ENCODE results near the gene TRAF1.
"Not testable (repeated sequence)": the region's sequence is repeated elsewhere in the genome, so short reads cannot be mapped to it uniquely, and the experiment has no call there.

The TRAF1 gene, protein sequence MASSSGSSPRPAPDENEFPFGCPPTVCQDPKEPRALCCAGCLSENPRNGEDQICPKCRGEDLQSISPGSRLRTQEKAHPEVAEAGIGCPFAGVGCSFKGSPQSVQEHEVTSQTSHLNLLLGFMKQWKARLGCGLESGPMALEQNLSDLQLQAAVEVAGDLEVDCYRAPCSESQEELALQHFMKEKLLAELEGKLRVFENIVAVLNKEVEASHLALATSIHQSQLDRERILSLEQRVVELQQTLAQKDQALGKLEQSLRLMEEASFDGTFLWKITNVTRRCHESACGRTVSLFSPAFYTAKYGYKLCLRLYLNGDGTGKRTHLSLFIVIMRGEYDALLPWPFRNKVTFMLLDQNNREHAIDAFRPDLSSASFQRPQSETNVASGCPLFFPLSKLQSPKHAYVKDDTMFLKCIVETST

GRCh38 chr9:120926397-120926928, at the start of gene TRAF1:
Gene TRAF1, minus strand, starts transcription at chr9:120926796. Its CDS starts 721 bp downstream, at chr9:120926075.
- peak; percentile 42 for DNase-seq

DNA sequence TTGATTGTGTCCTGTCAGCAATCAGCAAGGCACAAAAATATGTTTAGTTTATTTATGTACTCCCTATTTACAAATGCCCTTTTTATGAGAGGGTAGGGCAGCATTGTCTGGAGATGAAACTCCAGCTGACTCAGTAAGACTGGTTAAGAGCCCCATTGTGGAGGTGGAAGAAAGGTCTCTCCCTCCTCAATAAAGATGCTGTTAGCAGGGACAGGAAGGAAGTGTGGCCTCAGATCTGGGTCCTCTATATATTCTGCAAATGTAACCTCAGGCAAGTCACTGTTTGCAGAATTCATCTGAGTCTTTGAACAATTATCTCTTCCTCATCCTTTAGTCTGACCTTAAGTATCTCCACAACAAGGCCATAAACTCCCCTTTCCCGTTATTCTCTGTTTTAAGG, 48.3 kb upstream of the TRAF1 start:
- no peak for DNase-seq

GRCh38 chr9:120974181-120974580, 47.6 kb upstream of the TRAF1 start:
- DNase-seq = no peak

DNA sequence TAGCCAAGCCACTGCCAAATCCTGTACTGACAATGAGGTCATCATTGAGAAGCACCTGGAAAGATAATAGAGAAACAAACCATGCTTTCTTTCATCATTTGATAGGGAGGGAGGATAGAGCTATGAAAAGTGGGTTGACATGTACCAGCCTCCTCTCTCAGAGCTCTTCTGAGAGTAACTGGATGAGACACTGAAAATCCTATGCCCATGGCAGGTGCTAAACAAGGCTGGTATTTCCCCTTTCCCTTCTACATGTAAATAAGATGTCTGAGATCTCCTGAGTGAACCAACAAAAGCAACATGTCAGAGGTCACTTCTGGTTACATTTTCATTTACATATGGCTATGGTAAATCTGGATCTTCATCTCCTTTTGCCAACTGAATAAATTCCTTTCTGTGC, 45.3 kb upstream of the TRAF1 start:
- DNase-seq = no peak

DNA sequence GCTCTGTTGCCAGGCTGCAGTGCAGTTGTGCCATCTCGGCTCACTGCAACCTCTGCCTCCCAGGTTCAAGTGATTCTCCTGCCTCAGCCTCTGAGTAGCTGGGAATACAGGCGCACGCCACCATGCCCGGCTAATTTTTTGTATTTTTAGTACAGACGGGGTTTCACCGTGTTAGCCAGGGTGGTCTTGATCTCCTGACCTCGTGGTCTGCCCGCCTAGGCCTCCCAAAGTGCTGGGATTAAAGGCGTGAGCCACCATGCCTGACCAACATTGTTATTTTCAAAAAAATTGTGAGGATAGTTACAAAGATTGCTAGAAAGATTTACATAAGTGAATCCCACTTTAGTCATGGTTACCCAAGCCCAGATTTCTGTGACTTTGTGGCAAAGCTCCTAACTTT, 44.9 kb upstream of the TRAF1 start:
- DNase-seq = not testable (repeated sequence)

DNA sequence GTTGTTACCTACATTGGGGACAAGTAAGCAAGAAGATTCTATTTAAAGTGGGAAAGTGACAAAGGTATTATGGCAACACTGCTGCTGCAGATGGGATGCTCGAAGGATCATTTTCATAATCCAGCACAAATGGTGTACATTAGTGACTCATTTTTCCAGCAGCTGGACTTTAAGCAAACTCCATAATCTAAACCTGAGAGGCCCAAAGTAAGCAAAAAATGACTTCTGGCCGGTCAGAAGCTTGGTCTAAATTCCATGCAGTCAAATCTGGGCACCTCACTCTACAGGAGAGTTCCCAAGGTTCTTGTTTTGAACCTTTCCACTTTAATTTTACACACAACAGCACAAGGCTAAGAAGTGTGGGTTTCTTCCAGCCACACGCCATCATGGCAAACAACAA, 43.6 kb upstream of the TRAF1 start:
- DNase-seq = no peak

GRCh38 chr9:120966013-120966369, 39.4 kb upstream of the TRAF1 start:
- DNase-seq = no peak

DNA sequence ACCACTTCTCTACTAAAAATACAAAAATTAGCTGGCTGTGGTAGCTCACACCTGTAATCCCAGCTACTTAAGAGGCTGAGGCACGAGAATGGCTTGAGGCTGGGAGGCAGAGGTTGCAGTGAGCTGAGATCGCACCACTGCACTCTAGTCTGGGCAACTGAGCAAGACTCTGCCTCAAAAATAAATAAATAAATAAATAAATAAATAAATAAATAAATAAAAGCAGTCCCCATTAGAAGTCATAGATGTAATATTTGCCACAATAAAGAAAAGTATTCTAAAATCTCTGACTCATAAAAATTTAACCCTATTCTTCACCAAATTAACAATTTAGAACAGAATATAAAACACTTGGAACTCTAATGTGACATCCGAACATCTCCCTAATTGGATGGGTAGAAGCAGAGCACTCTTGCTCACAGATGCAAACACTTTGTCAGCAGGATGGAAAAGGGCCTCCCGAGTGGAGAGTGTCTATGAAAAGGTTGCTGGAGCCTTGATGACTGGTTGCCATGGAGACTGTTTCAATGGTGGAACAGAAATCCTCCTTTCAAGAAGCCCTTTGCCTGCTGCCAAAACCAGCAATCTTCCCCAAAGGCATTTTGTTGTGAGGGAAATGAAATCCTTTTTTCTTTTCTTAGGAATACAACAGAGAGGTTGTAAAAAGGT, 38.9 kb upstream of the TRAF1 start:
- DNase-seq = no peak

GRCh38 chr9:120961936-120962335, 35.3 kb upstream of the TRAF1 start:
- no peak for DNase-seq

DNA sequence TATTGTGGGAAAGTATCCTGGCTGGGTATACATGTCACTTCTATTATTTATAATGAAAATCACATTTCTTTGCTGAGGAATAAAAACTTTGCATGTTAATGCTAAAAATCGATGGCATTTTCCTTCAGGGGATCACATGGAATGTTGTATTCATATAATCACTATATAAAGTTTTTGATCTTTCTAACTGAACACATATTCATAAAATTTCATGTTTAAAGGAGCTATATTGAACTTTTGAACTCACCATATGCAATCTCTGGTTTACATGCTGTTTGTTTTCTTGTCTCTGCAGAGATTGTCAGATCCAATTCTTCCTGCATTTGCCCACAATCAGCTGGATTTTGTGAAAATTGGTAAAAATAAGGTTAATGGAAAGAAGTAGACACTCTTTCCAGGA, 33.4 kb upstream of the TRAF1 start:
- no peak for DNase-seq

DNA sequence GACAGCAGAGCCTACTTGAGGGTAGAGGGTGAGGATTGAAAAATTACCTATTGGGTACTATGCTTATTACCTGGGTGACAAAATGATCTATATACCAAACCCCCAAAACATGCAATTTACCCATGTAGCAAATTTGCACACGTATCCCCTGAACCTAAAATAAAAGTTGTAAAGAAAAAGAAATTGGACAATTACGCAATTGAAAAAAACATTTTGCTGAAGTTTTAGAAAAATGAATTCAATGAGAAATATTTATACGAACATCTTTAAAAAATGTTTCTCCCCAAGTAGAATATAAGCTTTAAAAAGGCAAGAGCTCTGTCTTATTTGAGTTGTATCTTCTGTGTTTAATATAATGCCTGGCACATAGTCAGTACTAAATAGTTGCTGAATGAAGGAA, 30.3 kb upstream of the TRAF1 start:
- DNase-seq = no peak

GRCh38 chr9:120951960-120952618, 25.5 kb upstream of the TRAF1 start:
- DNase-seq = no peak

DNA sequence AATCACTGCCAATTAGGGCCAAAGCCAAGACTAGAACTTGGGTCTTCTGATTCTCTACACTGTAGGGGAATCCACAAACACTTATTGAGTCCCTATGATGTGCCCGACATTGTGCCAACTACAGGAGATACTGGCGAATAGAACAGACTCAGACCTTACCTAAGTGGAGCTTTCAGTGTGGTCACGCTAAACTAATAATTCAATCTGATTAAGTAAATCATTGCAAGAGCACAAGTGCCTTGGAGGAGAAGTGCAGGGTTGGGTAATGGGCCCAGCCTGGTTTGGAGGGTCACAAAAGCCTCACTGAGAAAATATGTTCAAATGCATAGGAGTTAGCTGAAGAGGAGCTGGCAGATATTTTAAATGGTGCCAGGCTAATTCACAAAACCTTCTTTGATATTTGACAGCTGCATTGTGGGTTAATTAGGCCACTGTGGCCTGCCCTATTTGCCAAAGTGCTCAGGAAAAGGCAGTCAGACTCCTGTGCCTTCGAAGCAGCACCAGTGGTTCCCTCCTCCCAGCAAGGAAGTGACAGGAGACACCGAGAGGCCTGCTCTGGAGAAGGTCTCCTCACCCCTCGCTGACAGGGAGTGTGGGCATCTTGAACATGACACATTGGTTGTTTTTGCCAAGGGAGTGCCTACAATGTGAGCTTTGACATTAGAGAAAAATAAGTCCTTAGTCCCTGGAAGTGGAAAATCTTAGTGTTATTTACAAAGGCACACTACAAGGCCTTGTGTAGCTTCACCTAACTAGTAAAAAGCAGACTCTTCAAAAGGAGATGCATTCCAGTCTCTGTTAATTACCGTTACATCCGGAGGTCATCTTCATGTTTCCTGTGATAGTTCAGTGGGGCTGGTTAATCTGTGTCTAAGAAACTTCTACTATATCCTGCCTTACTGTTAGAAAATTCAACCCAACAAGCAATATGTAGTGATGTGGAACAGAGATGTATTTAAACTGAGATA, 24.1 kb upstream of the TRAF1 start:
- no peak for DNase-seq

DNA sequence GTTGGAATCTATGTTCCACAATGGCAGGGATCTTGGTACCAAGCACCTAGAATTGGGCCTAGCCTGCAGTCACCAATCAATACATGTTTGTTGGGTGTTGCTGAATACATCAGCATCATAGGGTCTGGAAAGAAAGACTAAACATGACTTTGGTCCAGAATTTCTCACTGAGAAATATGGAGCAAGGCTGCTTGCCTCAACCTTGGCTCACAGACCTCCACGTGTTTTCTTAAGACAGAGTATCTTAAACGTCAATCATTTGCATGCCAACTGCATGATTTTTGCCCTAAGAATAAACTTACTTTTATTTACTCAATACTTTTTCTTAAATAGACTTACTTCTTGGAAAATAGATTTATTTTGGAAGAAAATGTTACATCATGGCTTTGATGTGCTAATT, 22.7 kb upstream of the TRAF1 start:
- DNase-seq = no peak

GRCh38 chr9:120948824-120949223, 22.2 kb upstream of the TRAF1 start:
- DNase-seq = no peak

DNA sequence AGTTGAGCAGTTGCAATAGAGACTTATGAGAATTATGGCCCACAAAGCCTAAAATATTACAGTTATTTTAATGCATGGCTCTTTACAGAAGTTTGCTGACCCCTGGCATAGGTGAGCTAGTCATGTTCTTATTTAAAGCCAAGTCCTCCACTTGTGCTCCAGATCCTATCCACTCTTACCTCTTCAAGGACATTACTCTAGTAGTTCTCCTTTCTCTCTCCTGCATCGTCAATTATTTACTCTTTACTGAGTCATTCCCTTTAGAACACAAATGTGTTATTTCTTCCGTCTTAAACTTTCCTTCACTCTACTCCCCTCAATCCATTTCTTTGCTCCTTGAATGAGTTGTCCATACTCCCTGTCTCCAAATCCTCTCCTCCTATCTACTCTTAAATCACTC, 20.6 kb upstream of the TRAF1 start:
- DNase-seq = no peak

- no peak for DNase-seq
These were observed 19.7 kb upstream of the TRAF1 start for GRCh38 chr9:120946259-120946658.

DNA sequence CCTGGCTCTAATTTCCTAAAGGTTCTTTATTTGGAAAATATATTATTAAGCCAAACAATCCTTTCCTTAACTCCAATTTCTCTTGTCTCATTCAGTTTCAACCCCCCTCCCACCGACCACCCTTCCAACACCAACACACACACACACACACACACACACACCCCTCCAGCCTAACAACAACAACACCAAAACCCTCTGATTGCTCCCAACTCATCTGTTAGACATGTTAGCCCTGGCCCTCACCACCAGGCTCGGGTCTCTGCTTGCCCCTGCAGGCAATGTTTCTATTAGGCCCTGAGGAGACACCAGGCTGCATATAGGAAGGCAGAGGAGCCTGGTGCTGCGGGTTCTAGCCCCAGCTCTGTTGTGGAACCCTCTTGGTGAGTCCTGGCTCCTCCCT, 18.4 kb upstream of the TRAF1 start:
- DNase-seq = no peak

GRCh38 chr9:120944434-120944843, 17.8 kb upstream of the TRAF1 start:
- peak; percentile 48 for DNase-seq

DNA sequence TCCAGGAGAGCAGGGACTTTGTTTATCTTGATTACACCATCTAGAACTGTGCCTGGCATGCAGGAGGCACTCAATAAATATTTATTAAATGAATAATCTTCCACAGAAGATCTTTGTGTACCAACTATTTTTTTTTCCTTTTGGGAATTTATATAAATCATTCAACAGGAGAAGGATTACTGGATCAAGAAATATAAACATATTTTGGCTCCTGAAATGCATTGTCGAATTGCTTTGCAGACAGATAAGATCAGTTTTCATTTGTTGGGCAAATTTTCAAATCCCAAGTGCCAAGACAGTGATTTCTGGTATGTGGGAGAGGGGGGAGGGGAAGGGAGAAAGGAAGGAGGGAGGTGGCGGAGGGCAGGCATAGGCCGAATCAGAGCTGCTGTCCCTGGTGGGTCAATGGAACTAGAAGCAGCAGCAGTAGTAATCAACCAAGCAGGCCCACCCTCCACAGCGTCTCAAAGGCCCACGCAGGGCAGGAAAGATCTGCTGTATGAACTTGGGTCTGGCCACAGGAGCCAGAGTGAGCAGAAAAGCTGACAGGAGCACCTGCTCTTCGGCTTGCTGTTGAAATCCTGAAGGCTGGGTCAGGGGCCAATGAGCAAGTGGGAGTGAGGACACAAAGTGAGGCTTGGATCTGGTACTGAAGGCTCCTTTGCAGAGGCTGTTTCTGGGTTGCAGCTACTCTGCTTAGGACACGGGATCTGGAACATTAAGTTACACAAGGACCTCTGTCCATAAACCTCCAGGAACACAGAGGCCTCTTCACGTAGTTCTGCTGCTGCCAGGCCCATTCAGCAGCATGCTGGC, 15.8 kb upstream of the TRAF1 start:
- no peak for DNase-seq

- no peak for DNase-seq
These were observed 14.6 kb upstream of the TRAF1 start for GRCh38 chr9:120941046-120941770.

All from hematopoietic multipotent progenitor cell treated with erythropoietin and hydrocortisone succinate and interleukin-3 and kit ligand, for 6 days (in vitro differentiated cells).